Brain microvascular endothelial cell (primary cell): Measurements from ENCODE around the gene SLC16A3.

ENCODE experiments used
- DNase-seq: peaks from one replicate; pipeline ENCODE4 v3.0.0-alpha.2; 2020
- H3K27ac ChIP-seq: fragments of 250-450 bp; sonication (Bioruptor Pico); 2 replicates; pipeline ENCODE4 v1.5.1; 2020; ENCODE audit warnings: mild to moderate bottlenecking, moderate library complexity
- H3K27me3 ChIP-seq: fragments of 250-450 bp; sonication (Bioruptor Pico); replicated peaks from 2 replicates; pipeline ENCODE4 v1.5.1; 2020; ENCODE audit warnings: mild to moderate bottlenecking
- H3K36me3 ChIP-seq: fragments of 250-450 bp; sonication (Bioruptor Pico); replicated peaks from 2 replicates; pipeline ENCODE4 v1.5.1; 2020; ENCODE audit warnings: mild to moderate bottlenecking
- H3K4me3 ChIP-seq: 2 replicates; pipeline ENCODE4 v1.5.1; 2011; ENCODE audit warnings: low read depth, mild to moderate bottlenecking, control low read depth, low read length, moderate library complexity
- CTCF ChIP-seq: IDR thresholded peaks from 2 replicates; pipeline ENCODE4 v1.5.1; 2011; ENCODE audit warnings: low read depth, mild to moderate bottlenecking, moderate library complexity, low read length, control low read depth, inconsistent platforms; ENCODE audit errors: missing control alignments
- in situ Hi-C: cut with HindIII; loops from 2 replicates; pipeline ENCODE4 v1.10.0; 2017; ENCODE audit warnings: low sequenced_read_pairs, low pct_ligation_motif_present

SLC16A3 gene

DNA sequence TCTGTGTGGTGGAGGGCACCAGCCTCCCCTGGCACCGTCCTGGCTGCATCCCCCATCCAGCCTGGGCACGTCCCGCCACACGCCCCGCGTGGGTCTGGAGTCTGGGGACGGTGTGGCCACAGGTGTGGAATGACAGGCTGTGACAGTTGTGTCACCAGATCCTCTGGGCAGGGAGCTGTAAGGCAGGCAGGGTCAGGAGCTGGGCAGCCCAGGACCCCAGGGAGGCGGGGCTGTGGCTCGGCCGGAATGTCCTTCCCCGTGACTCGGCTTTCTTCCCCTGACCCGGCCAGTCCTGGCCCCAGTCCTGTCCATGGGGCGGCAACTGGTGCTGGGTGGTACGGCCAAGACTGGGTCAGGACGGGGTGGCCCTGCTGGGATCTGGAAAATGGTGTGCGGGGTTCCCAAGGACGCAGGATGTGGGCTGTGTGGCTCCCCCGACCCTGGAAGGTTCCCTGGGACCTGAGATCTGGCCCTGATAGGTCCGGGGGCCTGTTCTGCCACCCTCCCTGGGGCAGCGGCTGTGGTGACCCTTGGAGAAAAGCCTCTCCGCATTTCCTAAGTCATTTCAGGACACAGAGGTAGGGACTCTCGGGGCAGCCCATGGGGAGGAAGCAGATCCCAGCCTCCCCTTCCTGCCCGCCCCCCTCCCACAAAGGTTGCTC is 3.3 kb upstream of the SLC16A3 start:
- H3K27me3 ChIP-seq, result no peaks in the 10 kb centered on the region
- TF ChIP-seq CTCF, result no peak
- no peak overlapping the region for H3K4me3 ChIP-seq
- no peak for DNase-seq
- H3K36me3 ChIP-seq, result no peaks in the 10 kb centered on the region
- in situ Hi-C loops, result no loop called here
- no peak overlapping the region for H3K27ac ChIP-seq

GRCh38 chr17:82226146-82226808 is 2.6 kb upstream of the SLC16A3 start:
- H3K4me3 ChIP-seq, result no peak overlapping the region
- H3K27ac ChIP-seq, result no peak overlapping the region
- TF ChIP-seq CTCF, result no peak
- no peaks in the 10 kb centered on the region for H3K36me3 ChIP-seq
- in situ Hi-C loops, result no loop called here
- H3K27me3 ChIP-seq, result no peaks in the 10 kb centered on the region
- DNase-seq, result no peak

DNA sequence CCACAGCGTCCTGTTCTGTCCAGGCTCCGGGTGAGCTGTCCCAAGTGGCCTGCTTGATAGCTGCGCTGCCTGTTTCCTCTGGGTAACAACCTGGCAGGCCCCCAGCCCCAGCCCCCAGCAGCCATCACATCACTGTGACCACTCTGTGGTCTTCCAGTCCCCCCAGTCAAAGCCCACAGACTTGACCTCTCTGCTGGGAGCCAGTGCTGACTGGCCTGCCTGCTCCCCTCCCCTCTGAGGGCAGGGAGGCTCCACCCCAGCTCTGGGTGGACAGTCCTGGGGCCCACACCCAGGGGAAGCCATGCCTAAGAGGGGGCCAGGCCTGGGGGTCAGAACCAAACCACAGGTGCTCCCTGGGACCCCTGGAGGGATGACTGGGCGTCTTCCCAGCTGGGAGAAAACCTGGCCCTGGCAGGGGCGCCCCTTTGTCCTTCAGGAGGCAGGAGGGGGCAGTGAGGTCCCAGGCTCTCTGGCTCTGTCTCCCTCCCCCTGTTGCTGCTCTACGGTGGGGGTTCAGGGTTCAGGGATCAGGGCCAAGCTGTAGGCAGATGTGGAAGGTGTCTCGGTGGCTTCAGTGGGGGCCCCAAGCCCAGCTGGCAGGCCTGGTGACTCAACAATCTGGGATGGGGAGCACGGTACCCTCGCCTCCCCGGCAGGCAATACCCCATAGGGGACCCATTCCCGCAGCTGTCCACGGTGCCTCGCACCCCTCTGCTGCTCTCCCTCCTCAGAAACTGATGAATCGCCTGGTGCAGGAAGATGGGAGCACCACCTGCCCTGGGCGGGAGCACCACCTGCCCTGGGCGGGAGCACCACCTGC is 1.8 kb upstream of the SLC16A3 start:
- DNase-seq, result no peak
- TF ChIP-seq CTCF, result no peak
- H3K36me3 ChIP-seq, result no peaks in the 10 kb centered on the region
- no peak overlapping the region for H3K27ac ChIP-seq
- H3K27me3 ChIP-seq, result no peaks in the 10 kb centered on the region
- H3K4me3 ChIP-seq, result no peak overlapping the region
- in situ Hi-C loops, result no loop called here

- Histone ChIP-seq H3K4me3 (no peak overlapping the region), H3K27me3 (no peaks in the 10 kb centered on the region), H3K36me3 (no peaks in the 10 kb centered on the region), H3K27ac (no peak overlapping the region)
- DNase-seq, result no peak
- no peak for TF ChIP-seq CTCF
- in situ Hi-C loops, result no loop called here
Observed at GRCh38 chr17:82227629-82228277, 1.1 kb upstream of the SLC16A3 start.

GRCh38 chr17:82228278-82228841 is 482 bp upstream of the SLC16A3 start:
- in situ Hi-C loops, result no loop called here
- no peak for DNase-seq
- H3K27me3 ChIP-seq, result no peaks in the 10 kb centered on the region
- peak overlapping the region; percentile 74 for H3K4me3 ChIP-seq
- peaks cover 2% of the 10 kb centered on the region for H3K36me3 ChIP-seq
- H3K27ac ChIP-seq, result peak overlapping the region; percentile 23
- no peak for TF ChIP-seq CTCF
